T-helper 1 cell treated with Interleukin-12 subunit alpha and Interleukin-12 subunit beta and Interleukin-4 antibody, amounts not matched to agents 30 ng/mL and 1 ng/mL, for 36 hours (primary cell): ENCODE data around the gene INTS15. TPM values are rescaled to one million over a fixed set of nuclear protein-coding genes. Genes with fewer than 3 reads are reported as not detected.

Source experiments
- intact Hi-C: fragments of 100-400 bp; cut with micrococcal nuclease; formaldehyde crosslinking; loops from one replicate; pipeline ENCODE4 v1.15.1; 2024
- total RNA-seq: library from RNA; stranded (reverse); gene quantifications from 2 replicates; pipeline ENCODE4 v1.2.3, GENCODE V29; 2022

Gene INTS15
- total RNA-seq = 40.0 and 41.8 TPM in 2 replicates

GRCh38 chr7:6589829-6590644 lies at the start of gene INTS15:
Gene INTS15, plus strand, starts transcription at chr7:6590021. Its CDS starts 263 bp downstream, at chr7:6590284.
- intact Hi-C loops = loop anchor here (1.0 kb wide), 6 partner anchors 13 to 1050 kb away; partner anchors contain the start of genes UMAD1 and ZDHHC4

DNA sequence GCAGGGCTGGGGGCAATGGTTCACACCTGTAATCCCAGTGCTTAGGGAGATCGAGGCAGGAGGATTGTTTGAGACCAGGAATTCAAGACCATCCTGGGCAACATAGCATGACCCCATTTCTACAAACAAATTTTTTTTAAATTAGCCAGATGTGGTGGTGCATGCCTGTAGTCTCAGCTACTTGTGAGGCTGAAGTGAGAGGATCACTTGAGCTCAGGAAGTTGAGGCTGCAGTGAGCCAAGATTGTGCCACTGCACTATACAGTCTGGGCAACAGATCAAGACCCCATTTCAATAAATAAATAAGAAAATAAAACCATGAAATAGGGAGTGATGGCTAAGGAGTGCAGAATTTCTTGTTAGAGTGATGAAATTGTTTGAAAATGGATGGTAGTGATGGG lies 47.5 kb upstream of the INTS15 start:
- intact Hi-C loops = no loop called here

DNA sequence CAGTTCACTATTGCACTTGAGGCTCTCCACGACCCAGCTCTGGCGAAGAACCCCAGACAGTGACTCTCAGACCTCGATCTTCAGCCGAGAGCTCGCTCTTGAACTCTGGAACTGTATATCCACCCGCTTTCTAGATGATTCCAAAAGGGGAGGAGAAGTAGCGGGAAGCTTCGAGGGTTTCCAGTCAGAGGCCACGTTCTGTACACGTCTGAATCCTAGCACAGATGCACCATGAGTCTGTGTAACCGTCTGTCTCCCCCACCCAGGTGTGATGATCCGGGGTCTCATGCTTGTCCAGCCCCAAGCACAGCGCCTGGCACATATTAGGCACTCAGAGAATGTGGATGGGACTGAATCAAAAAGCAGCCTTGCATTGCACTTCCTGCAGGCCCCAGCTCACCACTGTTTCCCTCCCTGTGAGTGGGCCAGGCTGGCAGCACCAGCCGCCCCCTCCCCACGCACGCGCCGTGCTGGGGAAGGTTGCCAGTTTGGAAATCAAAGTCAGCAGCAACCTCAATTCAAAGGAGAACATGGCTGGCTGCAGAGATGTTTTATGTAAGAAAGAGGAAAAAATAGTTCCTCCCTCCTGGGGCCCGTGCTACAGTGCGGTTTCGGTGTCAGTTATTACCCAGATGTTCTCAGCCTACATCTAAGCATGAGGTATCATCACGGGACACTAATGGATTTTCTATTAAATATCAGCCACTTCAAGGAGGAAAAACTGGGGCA lies 44.3 kb upstream of the INTS15 start:
- intact Hi-C loops = no loop called here

DNA sequence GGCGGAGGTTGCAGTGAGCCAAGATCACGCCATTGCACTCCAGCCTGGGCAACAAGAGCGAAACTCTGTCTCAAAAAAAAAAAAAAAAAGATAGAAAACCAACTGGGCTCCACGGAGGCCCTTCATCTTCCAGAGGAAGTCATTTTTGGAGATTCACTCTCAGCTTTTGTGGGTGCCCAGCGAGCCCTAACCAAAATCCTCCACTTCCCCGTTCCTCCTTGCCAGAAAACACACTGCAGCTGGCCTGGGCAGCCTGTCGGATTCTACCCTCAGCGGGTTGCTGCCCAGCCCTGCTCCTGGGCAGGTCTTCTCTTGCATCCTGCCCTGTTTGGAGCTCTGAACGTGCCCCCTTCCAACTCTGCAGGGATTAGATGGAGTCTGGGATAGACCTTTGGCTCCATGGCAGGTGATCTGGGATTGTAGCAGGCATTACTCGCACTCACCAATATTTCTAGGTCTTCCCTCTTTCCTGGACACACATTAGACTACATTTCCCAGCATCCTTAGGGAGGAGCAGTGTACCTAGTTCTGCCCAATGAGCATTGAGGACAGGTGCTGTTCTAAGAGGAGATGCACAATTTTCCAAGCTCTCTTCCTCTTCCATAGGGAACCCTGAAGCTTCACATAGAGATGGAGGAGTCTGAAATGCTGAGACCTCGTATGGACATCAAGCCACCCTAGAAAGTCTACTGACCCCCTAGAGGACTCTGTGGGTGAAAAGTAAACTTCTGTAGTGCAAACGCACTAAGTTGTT lies 43.1 kb upstream of the INTS15 start:
- intact Hi-C loops = no loop called here

DNA sequence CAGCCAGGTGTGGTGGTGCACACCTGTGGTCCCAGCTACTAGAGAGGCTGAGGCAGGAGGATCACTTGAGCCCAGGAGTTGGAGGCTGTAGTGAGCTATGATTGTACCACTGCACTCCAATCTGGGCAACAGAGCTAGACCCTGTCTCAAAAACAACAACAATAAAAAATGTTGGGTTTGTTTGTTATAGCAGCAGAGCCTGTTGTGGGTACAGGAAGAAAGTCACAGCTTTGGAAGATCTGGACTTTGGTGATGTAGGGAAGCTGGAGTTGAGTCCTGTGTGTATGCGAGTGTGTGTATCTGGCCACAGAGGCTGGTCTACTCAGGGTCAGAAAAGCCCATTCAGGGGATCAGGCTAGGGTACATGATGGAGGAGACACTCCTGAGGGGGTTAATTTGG lies 42.4 kb upstream of the INTS15 start:
- intact Hi-C loops = no loop called here

DNA sequence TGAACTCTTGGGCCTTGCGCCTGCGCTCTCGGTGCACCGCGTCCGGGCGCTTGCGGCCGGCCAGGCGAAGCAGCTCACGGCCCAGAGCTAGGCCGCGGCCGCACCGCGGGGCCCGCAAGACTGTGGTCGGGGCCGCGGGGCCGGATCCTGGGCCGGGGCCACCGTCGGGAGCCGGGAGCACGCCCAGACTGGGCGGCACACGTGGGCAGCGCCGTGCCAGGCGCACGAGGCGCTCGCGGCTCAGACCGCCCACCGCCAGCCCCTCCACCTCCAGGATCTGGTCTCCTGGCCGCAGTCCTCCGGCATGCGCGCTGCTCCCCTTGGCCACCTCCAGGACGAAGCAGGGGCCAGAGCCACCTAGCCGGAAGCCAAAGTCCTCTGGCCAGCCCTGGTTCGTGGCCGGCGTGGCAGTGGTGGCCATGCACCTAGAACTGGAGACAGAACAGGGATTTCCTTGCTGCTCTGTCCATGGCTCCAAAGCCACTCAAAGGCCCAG lies 38.8 kb upstream of the INTS15 start, which contains the start of gene GRID2IP:
GRID2IP (minus strand) TSS at position 446 of the 496 bp plus-strand sequence; CDS start at position 421, 25 bp downstream.
- intact Hi-C loops = no loop called here

DNA sequence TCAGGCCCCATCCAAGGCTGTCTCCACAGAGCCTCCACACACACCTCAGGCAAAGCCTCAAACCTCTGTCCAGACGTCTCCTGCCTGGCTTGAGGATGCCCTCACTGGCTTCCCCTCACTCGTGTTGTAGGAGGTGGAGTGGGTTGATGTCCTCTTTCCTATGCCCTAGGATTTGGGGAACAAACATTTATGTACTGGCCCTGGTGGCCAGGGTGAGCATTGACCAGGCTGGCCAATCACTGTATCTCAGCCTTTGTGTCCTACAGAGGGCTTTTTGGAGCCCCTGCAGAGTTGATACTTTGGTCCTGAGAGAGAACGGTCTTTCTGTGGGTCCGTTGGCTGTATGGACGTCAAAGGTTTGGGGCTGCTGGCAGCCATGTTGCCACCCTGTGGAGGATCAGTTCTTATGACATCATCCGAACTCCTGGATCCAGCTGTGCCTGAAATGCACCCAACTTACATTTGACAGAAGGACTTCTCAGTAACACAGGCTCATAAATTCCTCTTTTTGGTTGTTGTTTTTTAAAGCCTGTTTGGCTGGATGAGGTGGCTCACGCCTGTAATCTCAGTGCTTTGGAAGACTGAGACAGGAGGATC lies 36.3 kb upstream of the INTS15 start:
- intact Hi-C loops = no loop called here

DNA sequence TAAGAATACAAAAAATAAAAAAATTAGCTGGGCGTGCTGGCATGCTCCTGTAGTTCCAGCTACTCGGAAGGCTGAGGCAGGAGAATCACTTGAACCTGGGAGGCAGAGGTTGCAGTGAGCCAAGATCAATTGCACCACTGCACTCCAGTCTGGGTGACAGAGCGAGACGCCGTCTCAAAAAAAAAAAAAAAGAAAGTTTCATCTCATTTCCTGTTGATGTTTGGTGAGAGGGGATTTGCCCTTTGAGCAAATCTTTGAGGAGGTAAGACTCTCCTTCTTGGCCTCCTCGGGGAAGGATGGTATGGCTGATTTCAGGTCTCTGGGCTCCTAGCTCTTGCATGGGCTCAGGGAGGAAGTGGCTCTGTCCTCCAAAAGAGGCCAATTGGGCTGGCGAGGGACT lies 35.0 kb upstream of the INTS15 start:
- intact Hi-C loops = no loop called here

GRCh38 chr7:6556196-6556595 lies 33.6 kb upstream of the INTS15 start:
- intact Hi-C loops = no loop called here

DNA sequence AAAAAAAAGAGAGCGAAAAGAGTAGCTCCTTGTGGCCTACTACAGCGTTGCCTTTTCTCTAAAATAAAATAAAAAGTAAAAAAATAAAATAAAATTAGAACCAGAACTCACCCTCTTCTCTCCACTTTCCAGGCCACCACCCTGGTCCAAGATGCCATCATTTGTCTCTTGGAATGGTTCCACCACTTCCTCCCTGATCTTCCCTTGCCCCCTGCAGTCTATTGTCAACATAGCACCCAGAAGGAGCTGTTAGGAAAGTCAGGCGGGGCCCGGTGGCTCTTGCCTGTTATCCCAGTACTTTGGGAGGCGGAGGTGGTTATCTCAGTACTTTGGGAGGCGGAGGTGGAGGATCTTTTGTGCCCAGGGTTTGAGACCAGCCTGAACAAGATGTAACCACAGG lies 31.0 kb upstream of the INTS15 start:
- intact Hi-C loops = loop anchor here (1.0 kb wide), 1 partner anchor 43 kb away; no protein-coding TSS in a partner anchor

GRCh38 chr7:6559896-6560295 lies 29.9 kb upstream of the INTS15 start:
- intact Hi-C loops = loop anchor here (1.0 kb wide), 1 partner anchor 44 kb away; no protein-coding TSS in a partner anchor

DNA sequence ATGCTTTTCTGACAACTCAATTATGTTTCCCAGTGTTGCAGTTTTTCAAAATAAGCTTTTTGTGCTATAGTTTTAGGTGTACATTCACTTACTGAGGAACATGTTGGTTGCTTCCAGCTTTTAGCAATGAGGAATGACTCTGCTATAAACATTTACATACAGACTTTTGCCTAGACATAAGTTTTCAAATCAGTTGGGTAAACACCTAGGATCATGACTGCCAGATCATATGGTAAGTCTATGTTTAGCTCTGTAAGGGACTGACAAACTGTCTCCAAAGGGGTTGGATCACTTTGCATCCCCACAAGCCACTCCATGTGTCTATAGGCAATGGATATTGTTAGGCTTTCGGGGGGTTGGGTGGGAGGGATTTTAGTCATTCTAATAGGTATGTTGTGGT lies 27.7 kb upstream of the INTS15 start:
- intact Hi-C loops = no loop called here

DNA sequence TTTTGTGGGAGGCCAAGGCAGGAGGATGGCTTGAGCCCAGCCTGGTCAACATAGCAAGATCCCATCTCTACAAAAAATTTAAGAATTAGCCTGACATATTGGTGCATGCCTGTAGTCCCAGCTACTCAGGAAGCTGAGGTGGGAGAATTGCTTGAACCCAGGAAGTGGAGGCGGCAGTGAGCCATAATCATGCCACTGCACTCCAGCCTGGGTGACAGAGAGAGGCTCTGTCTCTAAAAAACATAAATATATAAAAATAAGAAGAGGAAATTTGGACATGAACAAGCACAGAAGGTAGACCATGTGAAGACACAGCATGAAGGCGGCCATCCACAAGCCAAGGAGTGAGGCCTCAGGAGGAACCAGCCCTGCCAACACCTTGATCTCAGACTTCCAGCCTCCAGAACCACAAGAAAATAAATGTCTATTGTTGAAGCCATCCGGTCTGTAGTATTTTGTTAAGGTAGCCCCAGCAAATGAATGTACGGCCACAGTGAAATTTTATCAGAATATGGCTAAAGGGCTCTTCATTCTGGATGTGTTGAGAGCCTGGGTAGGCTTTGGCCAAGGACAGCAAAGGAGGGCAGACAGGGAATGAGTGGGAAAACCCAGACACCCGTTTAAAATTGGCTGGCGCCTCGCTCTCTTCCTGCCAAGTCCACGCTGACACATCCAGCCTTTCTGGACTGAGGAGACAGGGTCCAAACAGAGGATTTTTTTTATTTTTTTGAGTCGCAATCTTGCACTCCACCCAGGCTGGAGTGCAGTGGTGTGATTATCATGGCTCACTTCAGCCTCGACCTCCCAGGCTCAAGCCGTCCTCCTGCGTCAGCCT lies 25.7 kb upstream of the INTS15 start:
- intact Hi-C loops = no loop called here

GRCh38 chr7:6565655-6566054 lies 24.2 kb upstream of the INTS15 start:
- intact Hi-C loops = no loop called here

GRCh38 chr7:6567886-6568285 lies 21.9 kb upstream of the INTS15 start:
- intact Hi-C loops = no loop called here

DNA sequence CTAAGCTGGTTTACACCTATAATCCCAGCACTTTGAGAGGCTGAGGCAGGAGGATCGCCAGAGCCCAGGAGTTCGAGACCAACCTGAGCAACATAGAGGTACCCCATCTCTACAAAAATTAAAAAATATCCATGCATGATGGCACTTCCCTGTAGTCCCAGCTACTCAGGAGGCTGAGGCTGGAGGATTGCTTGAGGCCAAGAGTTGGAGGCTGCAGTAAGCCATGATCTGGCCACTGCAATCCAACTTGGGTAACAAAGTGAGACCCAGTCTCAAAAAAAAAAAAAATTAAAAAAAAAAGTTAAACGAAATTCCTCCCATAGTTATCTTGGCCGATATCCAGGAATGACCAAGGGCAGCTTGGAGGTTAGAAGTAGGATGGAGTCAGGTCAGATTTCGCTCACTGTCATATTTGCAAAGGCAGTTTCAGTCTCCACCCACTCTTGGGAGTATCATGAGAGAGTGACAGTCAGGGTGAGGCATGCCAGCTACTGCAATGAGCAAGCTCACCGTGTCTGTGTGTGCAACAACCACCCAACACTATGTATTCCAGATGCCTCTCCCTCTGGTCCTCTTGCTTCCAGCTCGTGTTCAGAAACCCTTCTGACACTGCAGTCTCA lies 18.6 kb upstream of the INTS15 start:
- intact Hi-C loops = no loop called here

- intact Hi-C loops = loop anchor here (2.0 to 5.0 kb wide), 4 partner anchors 127 to 1392 kb away; partner anchors contain the start of genes GLCCI1 and ZNF12
These were observed 14.4 kb upstream of the INTS15 start for GRCh38 chr7:6575281-6576023.

- intact Hi-C loops = loop anchor here (2.0 to 5.0 kb wide), 4 partner anchors 127 to 1391 kb away; partner anchors contain the start of genes GLCCI1 and ZNF12
These were observed 13.6 kb upstream of the INTS15 start for GRCh38 chr7:6576024-6576866.
